ENCODE results near the gene ZNF280C.

The ZNF280C gene

DNA sequence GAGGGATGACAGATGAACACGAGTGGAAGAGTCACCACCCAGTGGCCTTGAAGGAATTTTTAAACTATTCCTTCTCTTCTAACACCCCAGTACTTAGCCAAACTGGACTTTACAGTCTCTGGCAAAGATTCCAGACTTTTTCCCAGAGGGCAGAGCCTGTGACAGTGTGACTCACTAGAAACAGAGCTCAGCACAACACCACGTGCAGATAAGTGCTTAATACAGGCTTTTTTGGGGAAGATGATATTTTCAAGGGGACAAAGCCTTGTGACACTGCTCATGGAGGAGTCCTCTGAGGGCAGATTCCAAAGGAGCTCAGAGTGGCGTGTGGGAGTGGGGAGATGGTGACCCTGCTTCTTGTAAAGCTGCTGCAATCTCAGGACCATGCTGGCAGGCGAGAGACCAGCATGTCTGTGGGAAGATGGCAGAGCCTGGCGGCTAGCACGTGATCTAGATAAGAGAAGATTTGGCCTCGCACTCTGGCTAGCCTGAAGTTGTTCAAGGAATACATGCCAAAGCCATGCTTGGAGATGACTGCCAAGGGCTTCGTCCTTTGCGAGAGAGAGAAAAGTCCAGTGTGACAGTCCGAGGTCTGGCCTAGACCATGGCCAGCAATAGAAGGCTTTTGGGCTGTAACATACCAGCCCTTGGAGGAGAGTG lies 94.5 kb downstream of the ZNF280C start:
- DNase-seq: no peak

DNA sequence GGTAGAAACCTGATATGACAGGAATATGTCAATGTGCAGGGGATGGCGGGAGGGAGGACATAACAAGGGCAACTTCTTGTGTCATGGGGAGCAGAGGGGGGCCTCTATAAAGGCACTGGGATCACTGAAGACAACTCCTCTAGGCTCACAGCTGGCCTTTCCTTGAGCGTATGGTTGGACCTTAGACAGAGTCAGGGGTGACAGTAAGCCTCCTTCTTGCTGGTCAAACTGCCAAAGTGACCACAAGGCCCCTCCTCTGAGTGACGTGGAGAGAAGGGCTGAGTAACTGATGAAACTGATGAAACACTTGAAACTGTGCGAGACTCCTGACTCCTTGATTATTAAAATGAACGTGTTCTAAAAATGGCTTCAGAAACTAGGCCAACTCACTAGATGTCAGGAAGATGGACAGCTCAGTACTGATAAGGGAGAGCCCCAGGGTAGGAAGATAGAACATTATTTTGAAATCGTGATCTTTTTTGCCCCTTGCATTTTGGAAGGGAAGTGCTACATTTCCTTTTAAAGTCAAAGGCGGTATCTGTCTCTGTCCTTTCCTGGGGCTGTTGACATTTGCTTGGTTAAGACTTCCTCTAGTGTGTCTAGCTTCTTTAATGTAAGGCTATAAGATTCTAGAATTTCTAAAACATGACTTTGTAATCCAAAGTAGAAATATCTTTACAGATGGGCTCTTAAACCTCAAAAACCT lies 95.4 kb downstream of the ZNF280C start:
- no peak for DNase-seq

DNA sequence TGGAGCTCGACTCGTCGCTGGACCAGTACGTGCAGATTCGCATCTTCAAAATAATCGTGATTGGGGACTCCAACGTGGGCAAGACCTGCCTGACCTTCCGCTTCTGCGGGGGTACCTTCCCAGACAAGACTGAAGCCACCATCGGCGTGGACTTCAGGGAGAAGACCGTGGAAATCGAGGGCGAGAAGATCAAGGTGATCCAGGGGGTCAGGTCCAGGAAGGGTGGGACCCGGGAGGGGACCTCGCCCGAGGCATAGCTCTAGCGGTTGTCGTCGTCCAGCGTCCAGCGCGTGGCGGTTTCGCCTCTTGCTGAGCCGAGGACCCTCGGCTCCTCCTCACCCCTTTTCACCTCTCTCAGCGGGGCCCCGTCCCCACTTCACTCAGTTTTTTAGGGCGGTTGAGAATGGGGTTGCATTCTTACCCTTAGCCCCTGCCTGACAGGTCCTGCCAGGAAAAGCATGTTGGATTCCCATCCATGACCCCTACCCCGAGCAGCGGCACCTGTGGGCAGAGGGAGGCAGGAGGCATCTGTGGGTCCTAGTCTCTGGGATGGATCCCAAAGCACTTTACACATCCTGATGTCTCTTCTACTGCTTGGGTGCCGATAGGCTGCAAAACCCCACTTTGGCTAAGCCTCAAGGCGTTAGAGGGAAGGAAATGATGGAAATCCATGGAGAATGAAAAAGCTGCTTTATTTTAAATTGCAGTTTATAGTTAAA lies 96.4 kb downstream of the ZNF280C start:
- DNase-seq: peak in 1 of 2 experiments; percentile 17

DNA sequence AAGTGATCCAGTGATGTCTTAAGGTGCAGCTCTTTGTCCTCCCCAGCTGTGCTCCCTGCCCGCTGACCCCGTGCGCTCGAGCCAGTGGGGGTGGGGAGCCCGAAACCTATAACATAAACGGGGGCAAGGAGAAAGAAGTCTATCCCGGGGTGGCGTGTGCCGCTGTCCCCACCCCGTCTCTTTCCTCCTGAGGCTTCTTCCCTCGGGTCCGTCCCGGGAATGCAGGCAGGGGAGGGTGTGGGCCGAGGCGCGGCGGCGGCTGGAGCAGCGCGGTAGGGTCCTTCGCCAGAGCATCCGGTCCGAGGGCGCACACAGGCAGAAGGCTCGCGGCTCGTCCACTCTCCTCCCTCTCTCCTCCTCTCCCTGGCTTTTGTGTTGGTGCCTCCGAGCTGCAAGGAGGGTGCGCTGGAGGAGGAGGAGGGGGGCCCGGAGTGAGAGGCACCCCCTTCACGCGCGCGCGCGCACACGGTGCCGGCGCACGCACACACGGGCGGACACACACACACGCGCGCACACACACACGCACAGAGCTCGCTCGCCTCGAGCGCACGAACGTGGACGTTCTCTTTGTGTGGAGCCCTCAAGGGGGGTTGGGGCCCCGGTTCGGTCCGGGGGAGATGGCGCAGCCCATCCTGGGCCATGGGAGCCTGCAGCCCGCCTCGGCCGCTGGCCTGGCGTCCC lies 97.1 kb downstream of the ZNF280C start, which contains the start of gene RAB33A:
Gene RAB33A (plus strand): TSS at position 517 of the 681 bp plus-strand sequence. CDS start 101 bp downstream, at position 618.
- DNase-seq: no peak

DNA sequence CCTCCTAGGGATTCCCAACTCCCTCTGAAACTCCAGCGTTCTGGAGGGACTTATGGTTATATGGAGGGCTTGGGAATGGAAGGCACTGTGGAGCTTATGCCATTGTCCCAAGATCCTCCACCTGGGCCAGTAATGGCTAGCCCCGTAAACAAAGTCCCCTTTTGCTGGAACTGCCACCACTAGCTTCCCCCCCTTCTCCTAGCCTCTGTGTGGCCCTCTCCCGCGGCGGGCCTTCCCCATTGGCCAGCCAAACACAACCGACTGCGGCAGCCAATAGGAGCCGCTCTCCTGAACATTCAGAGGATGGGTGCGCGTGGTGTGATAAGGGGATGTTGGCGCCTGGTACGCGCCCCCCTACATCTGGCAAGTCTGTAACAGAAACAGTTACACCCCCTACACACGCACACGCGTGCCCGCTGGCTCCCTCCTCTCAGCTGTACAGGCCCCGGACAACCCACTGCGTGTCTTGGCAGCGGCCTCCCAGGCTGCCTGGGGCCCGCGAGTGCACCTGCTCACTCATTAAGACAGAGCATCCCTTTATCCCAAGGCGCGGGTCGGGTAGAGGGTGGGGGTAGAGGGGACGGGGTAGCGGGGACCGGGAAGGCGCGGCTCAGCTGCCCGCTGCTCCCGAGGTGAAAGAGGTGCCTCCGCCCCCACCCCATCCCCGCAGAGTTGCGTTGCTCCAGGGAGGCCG lies 97.8 kb downstream of the ZNF280C start:
- DNase-seq: peak; percentile 77 to 78

DNA sequence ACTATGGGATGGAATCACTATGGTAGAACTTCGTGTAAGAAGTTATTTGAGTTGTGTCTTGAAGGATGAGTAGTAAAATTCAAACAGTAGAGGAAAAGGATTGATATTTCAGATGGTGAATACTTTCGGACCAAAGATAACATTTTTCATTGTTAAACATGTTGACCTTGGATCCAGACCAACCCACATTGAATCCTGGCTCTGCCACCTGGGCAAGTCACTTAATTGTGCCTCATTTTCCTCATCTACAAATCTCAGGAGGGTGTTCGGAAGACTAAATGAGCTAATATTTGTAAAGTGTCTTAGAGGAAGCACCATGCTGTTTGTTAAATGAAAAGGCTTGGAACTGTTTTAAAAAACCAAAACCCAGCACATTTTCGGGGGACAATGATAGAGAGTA lies 101.7 kb downstream of the ZNF280C start:
- DNase-seq: no peak

DNA sequence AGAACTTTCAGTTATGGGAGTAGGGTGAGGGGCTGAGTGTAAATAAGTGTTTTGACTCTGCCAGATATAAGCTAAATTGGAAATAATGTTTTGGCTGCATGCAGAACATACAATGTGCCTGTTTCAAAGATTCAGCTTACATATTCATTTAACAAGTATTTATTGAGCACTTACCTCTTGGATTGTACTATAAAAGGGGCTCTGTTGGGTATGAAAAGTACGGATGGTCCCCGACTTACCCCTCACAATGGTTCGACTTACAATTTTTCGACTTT lies 102.3 kb downstream of the ZNF280C start:
- DNase-seq: no peak

DNA sequence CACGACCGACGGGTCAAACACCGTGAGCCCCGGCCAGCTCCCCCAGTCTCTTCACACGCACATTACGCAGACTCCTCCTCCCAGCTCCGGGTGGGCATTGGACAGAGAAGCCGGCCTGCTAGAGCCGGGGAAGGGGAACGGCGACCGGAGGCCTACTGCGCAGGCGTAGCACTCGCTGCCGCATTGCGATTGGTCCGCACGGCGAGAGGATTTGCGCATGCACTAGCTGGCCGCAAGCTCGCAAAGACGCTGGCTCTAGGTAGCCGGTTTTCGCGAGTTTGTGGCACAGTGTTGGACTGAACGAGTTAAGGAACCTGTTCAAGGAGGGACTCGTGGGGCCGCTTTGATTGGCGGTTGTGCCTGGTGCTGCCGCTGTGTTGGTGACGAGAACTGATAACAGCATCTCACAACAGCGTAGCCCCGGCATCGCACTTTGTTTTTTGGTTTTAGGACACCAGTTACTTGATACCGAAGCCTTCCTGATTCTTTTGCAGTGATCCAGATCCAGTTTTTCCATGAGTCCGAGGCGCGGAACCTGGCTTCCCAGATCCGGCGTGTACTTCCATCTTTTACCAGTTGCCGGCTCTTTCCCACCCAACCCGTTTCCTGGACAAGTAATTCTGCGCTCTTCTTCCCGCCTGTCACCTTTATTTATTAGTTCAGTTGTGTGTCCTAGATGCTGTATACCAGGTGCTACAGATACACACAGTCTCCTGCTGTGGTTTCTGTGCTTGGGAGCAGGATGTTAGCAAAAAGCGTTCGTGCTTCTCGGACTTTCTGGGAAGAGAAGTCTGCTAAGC lies 102.8 kb downstream of the ZNF280C start, which contains the start of gene AIFM1:
Gene AIFM1 (minus strand): TSS at position 139 of the 800 bp plus-strand sequence. CDS start 185 bp downstream, outside the sequence.
- DNase-seq: peak; percentile 76 to 88

DNA sequence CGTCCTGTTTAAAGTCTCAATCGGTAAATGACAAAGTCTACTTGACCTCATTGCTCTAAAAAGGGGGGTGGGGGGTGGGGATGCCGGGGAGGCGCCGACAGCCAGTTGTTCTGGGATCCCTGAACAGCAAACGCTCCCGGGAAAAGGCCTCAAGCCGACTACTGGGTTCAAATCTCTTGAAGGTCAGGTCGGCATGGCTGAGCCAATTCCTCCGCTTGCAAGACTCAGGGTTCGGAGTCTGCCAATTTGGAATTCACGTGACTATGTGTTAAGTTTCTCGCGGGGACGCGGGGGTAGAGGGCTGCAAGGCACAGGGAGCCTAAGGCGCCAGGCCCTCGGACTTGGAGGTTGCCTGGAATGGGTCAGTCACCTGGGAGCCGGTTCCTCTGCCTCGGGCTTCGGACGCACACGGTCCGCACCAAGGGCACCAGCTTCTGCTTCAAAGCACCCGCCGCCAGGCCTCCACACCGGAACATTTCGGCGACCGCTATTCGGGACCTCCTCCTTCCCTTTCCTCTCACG lies 103.5 kb downstream of the ZNF280C start:
- no peak for DNase-seq

DNA sequence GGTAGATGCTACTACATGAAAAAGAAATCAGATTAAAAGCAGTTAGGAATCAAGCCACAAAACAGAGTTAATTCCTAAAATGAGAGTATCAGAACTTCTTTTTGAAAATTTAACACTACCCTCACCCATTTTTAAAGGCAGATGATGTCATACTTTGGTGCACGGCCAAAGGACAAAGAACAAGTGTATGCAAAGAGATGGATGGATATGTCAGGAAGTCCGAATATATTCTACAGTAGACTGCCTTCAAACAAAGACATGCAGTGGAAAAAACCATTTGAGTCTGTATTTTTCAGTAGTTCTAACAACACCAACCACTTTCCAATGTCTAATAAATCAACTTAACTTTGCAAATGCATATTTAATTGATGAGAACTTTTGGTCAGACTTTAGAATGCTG lies 105.3 kb downstream of the ZNF280C start:
- no peak for DNase-seq

DNA sequence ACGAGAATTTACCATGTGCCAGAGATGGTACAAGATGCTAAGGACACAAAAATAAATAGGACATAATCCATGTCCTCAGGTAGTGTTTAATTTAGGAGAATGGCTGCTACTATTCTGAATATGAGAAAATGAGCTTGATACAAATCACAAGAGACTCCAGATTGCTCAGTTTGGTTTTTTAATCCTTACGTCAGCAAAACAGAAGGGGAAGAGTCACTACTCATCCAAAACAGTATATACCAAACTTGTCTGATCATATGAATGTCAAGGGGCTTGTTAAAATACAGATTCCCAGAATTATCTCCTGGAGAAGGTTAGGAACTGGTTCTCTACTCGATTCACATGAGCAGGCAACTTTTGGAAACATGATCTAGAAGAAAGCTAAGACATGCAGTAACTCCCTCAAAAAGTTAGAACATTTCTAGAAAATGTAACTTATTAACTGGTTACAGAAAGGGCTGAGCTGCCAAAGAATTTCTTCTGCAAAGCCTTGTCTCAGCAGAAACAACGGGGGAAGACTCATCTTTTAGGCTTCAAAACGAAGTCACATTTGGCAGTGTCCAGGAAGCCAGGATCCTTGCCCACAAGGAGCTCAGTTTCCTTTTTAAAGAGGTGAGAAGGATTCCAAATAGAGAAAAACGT lies 106.5 kb downstream of the ZNF280C start:
- DNase-seq: no peak

DNA sequence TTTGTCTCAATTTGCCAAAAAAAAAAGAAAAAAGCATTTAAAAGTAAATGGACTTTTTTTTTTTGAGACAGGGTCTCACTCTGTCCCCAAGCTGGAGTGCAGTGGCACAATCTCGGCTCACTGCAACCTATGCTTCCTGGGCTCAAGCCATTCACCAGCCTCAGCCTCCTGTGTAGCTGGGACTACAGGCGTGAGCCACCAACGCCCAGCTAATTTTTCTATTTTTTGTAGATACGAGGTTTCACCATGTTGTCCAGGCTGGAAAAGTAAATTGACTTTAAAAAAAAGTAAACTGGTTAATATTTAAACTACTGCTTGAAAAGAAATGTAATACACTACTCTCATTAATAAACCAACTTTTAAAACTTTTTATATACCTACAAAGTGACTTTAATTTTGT lies 108.9 kb downstream of the ZNF280C start:
- no peak for DNase-seq

DNA sequence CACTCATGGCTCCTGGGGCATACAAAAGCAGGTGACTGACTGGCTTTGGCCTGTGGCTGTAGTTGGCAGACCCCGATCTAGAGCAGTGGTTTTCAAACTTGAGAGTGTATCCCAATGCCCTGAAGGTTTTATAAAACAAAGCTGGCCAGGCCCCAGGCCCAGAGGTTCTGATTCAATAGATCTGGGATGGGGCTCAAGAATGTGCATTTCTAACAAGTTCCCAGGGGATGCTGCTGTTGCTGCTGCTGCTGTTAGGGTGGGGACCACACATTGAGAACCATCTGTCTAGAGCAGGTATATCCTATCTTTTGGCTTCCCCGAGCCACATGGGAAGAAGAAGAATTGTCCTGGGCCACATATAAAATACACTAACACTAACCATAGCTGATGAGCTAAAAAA lies 110.4 kb downstream of the ZNF280C start:
- no peak for DNase-seq

DNA sequence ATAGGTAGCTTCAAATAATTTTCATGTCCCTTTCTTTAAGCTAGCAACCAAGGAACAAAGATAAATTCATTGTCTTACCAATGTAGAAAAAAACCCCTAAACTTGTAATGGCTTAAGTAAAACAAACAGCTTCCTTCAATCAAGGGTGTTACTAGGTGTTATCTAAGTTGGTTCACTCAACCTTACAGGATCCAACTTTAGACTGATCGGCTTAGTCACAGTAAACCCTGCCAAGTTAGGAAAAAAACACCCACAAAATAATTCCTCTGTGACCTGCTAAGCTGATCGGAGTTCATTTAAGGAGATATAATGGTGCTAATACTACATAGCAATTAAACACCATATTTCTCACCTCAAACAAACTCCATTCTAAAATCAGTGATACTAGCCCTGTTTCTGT lies 113.1 kb downstream of the ZNF280C start:
- no peak for DNase-seq
